Measurements from ENCODE around the gene AOAH. TPM values are rescaled to one million over a fixed set of nuclear protein-coding genes. Genes with fewer than 3 reads are reported as not detected.

AOAH gene
- total and polyA plus RNA-seq, 9 of the 15 experiments (the other 6 are each of a cell fraction or from before 2014, with no cell fraction given), result not detected

- TF ChIP-seq SPI1 (IDR thresholded peaks at IDR 0.05; ENCODE audit: borderline replicate concordance, low read depth, low read length) (0 out of 2 replicates have a peak, but pooled peaks have one; percentile 32), TEAD4 (IDR thresholded peaks at IDR 0.05; ENCODE audit: low read length) (peak; percentile 90), TEAD4 (CRISPR knock-in tag; IDR thresholded peaks at IDR 0.05; ENCODE audit: borderline replicate concordance) (no peak), MTA1 (IDR thresholded peaks at IDR 0.05; ENCODE audit: borderline replicate concordance) (no peak), CHD7 (IDR thresholded peaks at IDR 0.05; ENCODE audit: low read depth, low read length) (no peak), YBX1 (IDR thresholded peaks at IDR 0.05) (no peak), GTF2E2 (tag; IDR thresholded peaks at IDR 0.05) (0 out of 2 replicates have a peak, but pooled peaks have one; percentile 51), TRIM24 (IDR thresholded peaks at IDR 0.05) (peak in 1 of 2 experiments; percentile 54; a peak in 1 of 4 replicates), ARID1B (IDR thresholded peaks at IDR 0.05) (peak; percentile 89), KDM1A (IDR thresholded peaks at IDR 0.05) (peak; percentile 59 to 61; a peak in 2 of 4 replicates), SMAD4 (CRISPR knock-in tag; conservative IDR thresholded peaks at IDR 0.05) (peak; percentile 48; the same call in 1 of the 2 replicates), PCBP2 (IDR thresholded peaks at IDR 0.05; ENCODE audit: low read depth, low read length, poor library complexity, severe bottlenecking) (no peak), HDAC2 (IDR thresholded peaks at IDR 0.05) (no peak), ETV5 (CRISPR knock-in tag; IDR thresholded peaks at IDR 0.05; ENCODE audit: low read depth) (peak; percentile 93)
Observed at GRCh38 chr7:36474283-36475010, 249.8 kb downstream of the AOAH start (continued).
